Germinal center (tissue), 1 donor: ENCODE measurements around the gene CDH1.
"Not testable (repeated sequence)": the region's sequence is repeated elsewhere in the genome, so short reads cannot be mapped to it uniquely, and the experiment has no call there.

Source experiments
- DNase-seq: peaks from one replicate; pipeline ENCODE4 v3.0.0; 2012; ENCODE audit warnings: mixed read lengths, low spot score

The CDH1 gene

DNA sequence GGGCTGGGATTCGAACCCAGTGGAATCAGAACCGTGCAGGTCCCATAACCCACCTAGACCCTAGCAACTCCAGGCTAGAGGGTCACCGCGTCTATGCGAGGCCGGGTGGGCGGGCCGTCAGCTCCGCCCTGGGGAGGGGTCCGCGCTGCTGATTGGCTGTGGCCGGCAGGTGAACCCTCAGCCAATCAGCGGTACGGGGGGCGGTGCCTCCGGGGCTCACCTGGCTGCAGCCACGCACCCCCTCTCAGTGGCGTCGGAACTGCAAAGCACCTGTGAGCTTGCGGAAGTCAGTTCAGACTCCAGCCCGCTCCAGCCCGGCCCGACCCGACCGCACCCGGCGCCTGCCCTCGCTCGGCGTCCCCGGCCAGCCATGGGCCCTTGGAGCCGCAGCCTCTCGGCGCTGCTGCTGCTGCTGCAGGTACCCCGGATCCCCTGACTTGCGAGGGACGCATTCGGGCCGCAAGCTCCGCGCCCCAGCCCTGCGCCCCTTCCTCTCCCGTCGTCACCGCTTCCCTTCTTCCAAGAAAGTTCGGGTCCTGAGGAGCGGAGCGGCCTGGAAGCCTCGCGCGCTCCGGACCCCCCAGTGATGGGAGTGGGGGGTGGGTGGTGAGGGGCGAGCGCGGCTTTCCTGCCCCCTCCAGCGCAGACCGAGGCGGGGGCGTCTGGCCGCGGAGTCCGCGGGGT is at the start of gene CDH1:
TSS of gene CDH1 (plus strand) at position 247 of the 684 bp plus-strand sequence. CDS start at position 371, 124 bp downstream.
- peak; percentile 20 for DNase-seq

DNA sequence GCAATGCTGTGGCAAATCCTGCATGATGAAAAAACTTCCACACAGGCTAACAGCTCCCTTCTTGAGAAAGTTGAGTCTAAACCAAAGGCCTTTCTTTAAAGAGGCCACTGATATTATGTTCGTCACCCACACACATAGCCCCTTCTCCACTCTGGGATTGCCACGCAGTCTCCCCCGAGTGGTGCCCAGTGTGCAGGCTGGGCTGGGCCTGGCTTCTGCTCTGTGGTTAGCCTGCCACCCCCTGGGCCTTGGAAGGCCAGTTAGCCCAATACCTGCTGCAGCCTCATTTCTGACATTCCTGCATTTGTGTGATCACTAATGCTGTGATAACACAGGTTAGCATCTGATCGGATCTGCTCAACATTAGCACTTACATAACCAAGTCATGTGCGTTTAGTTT is 47.2 kb upstream of the CDH1 start:
- no peak for DNase-seq

GRCh38 chr16:68695575-68695974 is 41.5 kb upstream of the CDH1 start:
- DNase-seq, result no peak

DNA sequence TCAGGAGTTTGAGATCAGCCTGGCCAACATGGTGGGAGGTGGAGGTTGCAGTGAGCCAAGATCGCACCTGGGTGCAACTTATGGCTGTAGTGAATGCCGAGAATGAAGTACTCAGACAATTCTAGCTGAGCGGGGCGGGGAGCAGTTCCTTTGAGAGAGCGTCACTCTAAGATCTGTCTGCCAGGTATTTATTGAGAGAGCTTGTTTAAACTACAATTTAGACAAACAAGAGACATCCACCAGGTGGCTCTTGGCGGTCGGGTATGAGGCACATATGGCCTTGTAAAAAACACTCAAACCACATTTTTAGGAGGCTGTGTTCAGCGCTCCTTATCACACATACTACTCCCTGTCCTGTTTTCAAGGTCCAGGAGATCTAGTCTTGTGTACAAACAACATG is 40.6 kb upstream of the CDH1 start:
- DNase-seq, result no peak

- no peak for DNase-seq
Observed at GRCh38 chr16:68698091-68698490, 39.0 kb upstream of the CDH1 start.

- no peak for DNase-seq
Observed at GRCh38 chr16:68700120-68700519, 37.0 kb upstream of the CDH1 start.

DNA sequence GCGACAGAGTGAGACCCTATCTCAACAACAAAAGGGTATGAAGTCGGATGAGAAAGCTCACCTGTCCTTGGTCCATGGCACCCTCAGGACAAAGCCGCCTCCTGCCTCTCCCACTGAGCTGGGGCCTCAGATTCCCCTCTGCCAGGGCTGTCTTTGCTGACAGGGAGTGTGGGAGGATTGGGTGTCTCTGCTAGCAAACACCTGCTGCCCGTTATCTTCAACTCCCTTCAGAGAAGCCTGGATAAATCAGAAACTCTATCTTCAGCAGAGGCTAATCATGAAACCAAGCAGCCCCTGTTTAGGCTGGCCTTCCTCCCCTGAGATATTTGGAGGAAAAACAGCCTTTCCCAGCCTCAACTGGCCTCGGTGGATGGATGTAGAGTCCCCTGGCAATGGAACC is 36.3 kb upstream of the CDH1 start:
- DNase-seq, result no peak

- DNase-seq, result peak; percentile 34
Observed at GRCh38 chr16:68704232-68704867, 32.7 kb upstream of the CDH1 start.

- no peak for DNase-seq
Observed at GRCh38 chr16:68707340-68708152, 29.5 kb upstream of the CDH1 start.

DNA sequence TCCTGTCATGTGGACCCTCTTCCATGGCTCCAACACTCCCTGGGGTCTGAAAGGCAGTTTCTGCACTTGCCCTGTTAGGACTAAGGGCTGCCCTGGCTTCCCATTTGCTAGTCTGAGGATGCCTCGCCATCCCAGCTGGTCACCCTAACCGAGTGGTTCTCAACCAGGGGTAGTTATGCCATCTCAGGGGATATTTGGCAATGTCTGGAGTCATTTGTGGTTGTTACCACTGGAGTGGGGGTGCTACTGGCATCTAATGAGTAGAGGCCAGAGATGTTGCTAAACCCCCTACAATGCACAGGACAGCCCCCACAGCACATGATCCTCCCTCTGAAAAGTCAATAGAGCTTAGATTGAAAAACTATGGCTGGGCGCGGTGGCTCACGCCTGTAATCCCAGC is 26.9 kb upstream of the CDH1 start:
- DNase-seq, result no peak

- no peak for DNase-seq
Observed at GRCh38 chr16:68711421-68712139, 25.5 kb upstream of the CDH1 start.

- DNase-seq, result no peak
Observed at GRCh38 chr16:68713361-68713760, 23.7 kb upstream of the CDH1 start.

- DNase-seq, result no peak
Observed at GRCh38 chr16:68715471-68715870, 21.6 kb upstream of the CDH1 start.

DNA sequence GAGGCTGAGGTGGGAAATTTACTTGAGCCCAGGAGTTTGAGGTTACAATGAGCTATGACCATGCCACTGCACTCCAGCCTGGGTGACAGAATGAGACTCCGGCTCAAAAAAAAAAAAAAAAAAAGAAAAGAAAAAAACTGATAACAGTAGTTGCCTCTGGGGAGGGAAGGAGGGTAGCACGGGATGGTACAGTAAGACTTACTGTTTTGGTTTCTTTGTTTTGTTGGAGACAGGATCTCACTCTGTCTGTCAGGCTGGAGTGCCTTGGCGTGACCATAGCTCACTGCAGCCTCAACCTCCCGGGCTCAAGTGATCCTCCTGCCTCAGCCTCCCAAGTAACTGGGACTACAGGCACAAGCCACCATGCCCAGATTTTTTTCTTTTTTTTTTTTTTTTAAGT is 20.6 kb upstream of the CDH1 start:
- not testable (repeated sequence) for DNase-seq

- DNase-seq, result no peak
Observed at GRCh38 chr16:68717684-68718083, 19.4 kb upstream of the CDH1 start.

DNA sequence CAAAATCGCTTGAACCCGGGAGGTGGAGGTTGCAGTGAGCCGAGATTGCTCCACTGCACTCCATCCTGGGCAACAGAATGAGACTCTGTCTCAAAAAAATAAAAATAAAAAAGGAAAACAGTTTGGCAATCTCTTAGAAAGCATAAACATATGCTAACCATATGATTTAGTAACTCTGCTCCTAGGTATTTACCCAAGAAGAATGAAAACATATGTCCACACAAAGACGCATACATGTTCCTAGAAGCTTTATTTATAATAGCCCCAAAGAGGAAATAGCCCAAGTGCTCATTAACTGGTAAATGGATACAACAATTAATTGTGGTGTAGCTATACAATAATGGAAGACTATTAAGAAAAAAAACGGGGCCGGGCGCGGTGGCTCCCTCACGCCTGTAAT is 18.5 kb upstream of the CDH1 start:
- DNase-seq, result no peak

DNA sequence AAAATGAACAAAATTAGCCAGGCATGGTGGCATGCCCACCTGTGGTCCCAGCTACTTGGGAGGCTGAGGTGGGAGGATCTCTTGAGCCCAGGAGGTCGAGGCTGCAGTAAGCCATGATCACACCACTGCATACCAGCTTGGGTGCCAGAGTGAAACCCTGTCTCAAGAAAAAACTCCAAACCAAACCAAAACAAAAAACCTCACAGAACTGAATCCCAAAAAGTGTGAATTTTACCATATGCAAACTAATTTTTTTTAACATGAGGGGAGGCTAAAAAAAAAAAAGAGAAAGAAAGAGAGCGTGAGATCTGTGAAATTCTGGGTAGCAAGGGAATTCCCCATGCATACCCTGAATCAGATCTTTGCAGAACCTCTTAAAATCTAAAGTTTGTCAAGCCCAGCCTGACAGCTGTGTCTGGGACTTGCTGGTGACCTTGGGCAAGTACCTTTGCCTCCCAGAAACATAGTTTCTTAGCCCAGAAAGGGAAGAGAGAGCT is 17.1 kb upstream of the CDH1 start:
- DNase-seq, result no peak

DNA sequence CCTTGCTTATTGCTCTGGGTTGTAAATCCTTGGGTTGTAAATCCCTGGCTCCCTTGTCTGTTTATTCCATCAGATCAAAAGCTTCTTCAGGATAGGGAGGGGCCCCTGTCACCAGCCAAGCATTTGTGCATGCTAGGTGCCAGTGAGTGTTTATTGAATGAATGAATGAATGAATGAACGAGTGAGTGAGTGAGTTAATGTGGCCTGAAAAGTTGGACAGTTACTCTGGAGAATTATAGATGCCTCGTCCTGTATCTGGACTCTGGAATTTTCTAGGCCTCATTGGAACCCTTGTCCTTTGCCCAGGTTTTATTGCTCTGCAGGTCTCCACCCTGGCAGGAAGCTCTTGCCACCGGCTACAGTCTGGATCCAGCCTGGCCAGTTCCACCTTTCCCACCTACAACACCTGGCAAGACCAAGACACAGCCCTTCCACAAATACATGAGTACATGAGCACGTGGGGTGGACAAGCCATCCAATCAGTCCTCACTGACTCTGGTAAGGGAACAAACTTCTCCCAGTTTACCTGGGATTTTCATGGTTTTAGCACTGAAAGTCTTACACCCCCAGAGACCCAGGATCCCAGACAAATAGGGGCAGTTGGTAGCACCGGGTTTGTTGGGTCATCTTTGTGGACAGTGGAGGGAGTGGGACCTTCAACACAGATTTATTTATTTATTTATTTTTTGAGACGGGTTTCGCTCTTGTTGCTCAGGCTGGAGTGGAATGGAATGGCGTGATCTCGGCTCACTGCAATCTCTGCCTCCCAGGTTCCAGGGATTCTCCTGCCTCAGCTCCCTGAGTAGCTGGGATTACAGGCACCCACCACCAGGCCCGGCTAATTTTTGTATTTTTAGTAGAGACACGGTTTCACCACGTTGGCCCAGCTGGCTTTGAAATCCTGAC is 14.7 kb upstream of the CDH1 start:
- no peak for DNase-seq

GRCh38 chr16:68724797-68725196 is 12.3 kb upstream of the CDH1 start:
- no peak for DNase-seq

DNA sequence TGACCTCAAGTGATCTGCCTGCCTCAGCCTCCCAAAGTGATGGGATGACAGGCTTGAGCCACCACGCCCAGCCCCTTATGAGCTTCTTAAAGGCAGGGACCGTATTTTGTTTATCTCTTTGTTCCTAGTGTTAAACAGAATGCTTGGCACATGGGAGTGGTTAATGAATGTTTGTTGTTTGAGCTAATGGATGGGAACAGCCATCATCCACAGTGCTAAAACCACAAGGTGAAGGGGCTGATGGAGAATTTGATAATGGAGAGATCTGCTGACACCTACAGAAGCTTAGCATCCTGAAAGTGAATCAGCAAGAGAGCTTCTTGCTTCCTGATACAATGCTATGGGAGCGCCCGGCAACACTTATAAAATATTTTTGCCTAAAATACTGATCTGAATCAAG is 8.6 kb upstream of the CDH1 start:
- DNase-seq, result no peak

- DNase-seq, result no peak
Observed at GRCh38 chr16:68731637-68732036, 5.5 kb upstream of the CDH1 start.
